SU-DHL-6 (cell line): ENCODE data around the gene CARD18.

Experiments used
- CTCF ChIP-seq: fragments of 200-600 bp; sonication (generic); IDR thresholded peaks from one replicate; pipeline ENCODE4 v1.5.1; 2017; ENCODE audit warnings: antibody characterized with exemption, mild to moderate bottlenecking, low read length, moderate library complexity; ENCODE audit not compliant: insufficient read depth, poor library complexity, severe bottlenecking
- EZH2phosphoT487 ChIP-seq: fragments of 200-600 bp; sonication (generic), shearing (Covaris generic); conservative IDR thresholded peaks from 2 replicates; pipeline ENCODE4 v1.6.1; 2018; ENCODE audit warnings: mild to moderate bottlenecking, antibody characterized with exemption, low read length, moderate library complexity, mixed read lengths

- TF ChIP-seq EZH2phosphoT487 = no peak
- no peak for TF ChIP-seq CTCF
These were observed 16.7 kb upstream of the CARD18 start for GRCh38 chr11:105156231-105156630.
